Mucosa of rectum (tissue), 2 donors: ENCODE results near the gene C2CD3.

Experiments used
- H3K27ac ChIP-seq, 2 donors: one replicate each; pipeline ENCODE4 v1.7.0; 2013; ENCODE audit warnings: inconsistent platforms in 2 of 2, low read depth in 2 of 2, low read length in 2 of 2
- H3K27me3 ChIP-seq, 2 donors: one replicate each; pipeline ENCODE4 v1.7.0; 2013; ENCODE audit warnings: low read length in 2 of 2; ENCODE audit not compliant: control insufficient read depth in 2 of 2, insufficient read depth in 2 of 2
- H3K36me3 ChIP-seq, 2 donors: one replicate each; pipeline ENCODE4 v1.7.0; 2013; ENCODE audit warnings: low read length in 2 of 2; ENCODE audit not compliant: control insufficient read depth in 2 of 2, insufficient read depth in 2 of 2
- H3K4me1 ChIP-seq, 2 donors: one replicate each; pipeline ENCODE4 v1.7.0; 2013; ENCODE audit warnings: low read length in 2 of 2, mild to moderate bottlenecking in 1 of 2; ENCODE audit not compliant: control insufficient read depth in 2 of 2, insufficient read depth in 2 of 2
- H3K4me3 ChIP-seq, 2 donors: one replicate each; pipeline ENCODE4 v1.7.0; 2013; ENCODE audit warnings: low read length in 2 of 2
- H3K9ac ChIP-seq, 2 donors: one replicate each; pipeline ENCODE4 v1.7.0; 2013; ENCODE audit warnings: low read length in 2 of 2, low read depth in 1 of 2, mild to moderate bottlenecking in 1 of 2
- H3K9me3 ChIP-seq, 2 donors: one replicate each; pipeline ENCODE4 v1.7.0; 2013; ENCODE audit warnings: low read length in 2 of 2; ENCODE audit not compliant: control insufficient read depth in 2 of 2
- donor health status: healthy.
- donor health status: Normal muscosa, but diverticular disease.

Gene C2CD3

GRCh38 chr11:74008373-74009229 is 162.2 kb downstream of the C2CD3 start, which contains the start of gene UCP3:
UCP3 (minus strand) TSS chr11:74009085; CDS start chr11:74007042, 2,043 bp downstream.
- no peak within 1 kb of the TSS for H3K9ac ChIP-seq
- no peak within 1 kb of the TSS for H3K4me3 ChIP-seq
- H3K4me1 ChIP-seq, result peaks cover 0 to 2% of the 10 kb centered on the region in 2 donors
- no peak within 1 kb of the TSS for H3K27ac ChIP-seq
- H3K36me3 ChIP-seq, result peaks cover 2 to 7% of the 10 kb centered on the region in 2 donors
- no peaks in the 10 kb centered on the region for H3K27me3 ChIP-seq
- H3K9me3 ChIP-seq, result no peaks in the 10 kb centered on the region

GRCh38 chr11:74007691-74008372 is 163.0 kb downstream of the C2CD3 start:
- no peak overlapping the region for H3K4me3 ChIP-seq
- H3K27me3 ChIP-seq, result no peaks in the 10 kb centered on the region
- no peak overlapping the region for H3K27ac ChIP-seq
- peaks cover 5 to 7% of the 10 kb centered on the region in 2 donors for H3K36me3 ChIP-seq
- H3K9ac ChIP-seq, result no peak overlapping the region
- H3K4me1 ChIP-seq, result peaks cover 0 to 2% of the 10 kb centered on the region in 2 donors
- H3K9me3 ChIP-seq, result no peaks in the 10 kb centered on the region

- no peaks in the 10 kb centered on the region for H3K27me3 ChIP-seq
- no peaks in the 10 kb centered on the region for H3K9me3 ChIP-seq
- H3K4me3 ChIP-seq, result no peak overlapping the region
- peaks cover 7 to 9% of the 10 kb centered on the region in 2 donors for H3K36me3 ChIP-seq
- no peak overlapping the region for H3K27ac ChIP-seq
- peaks cover 0 to 2% of the 10 kb centered on the region in 2 donors for H3K4me1 ChIP-seq
- no peak overlapping the region for H3K9ac ChIP-seq
Measured at GRCh38 chr11:74006743-74007304, 164.0 kb downstream of the C2CD3 start.

- H3K4me3 ChIP-seq, result no peak overlapping the region
- H3K36me3 ChIP-seq, result peaks cover 7 to 12% of the 10 kb centered on the region in 2 donors
Measured at GRCh38 chr11:74005721-74006517, 164.9 kb downstream of the C2CD3 start.

GRCh38 chr11:74004759-74005615 is 165.8 kb downstream of the C2CD3 start:
- no peaks in the 10 kb centered on the region for H3K27me3 ChIP-seq
- peaks cover 7 to 12% of the 10 kb centered on the region in 2 donors for H3K36me3 ChIP-seq
- no peak overlapping the region for H3K4me3 ChIP-seq
- peaks cover 0 to 2% of the 10 kb centered on the region in 2 donors for H3K4me1 ChIP-seq
- H3K9me3 ChIP-seq, result no peaks in the 10 kb centered on the region
- H3K9ac ChIP-seq, result no peak overlapping the region
- no peak overlapping the region for H3K27ac ChIP-seq

More at GRCh38 chr11:74005721-74006517, 164.9 kb downstream of the C2CD3 start:
- Histone ChIP-seq H3K9me3 (no peaks in the 10 kb centered on the region), H3K9ac (no peak overlapping the region), H3K4me1 (peaks cover 0 to 2% of the 10 kb centered on the region in 2 donors), H3K27me3 (no peaks in the 10 kb centered on the region), H3K27ac (no peak overlapping the region)

GRCh38 chr11:74004046-74004695 is 166.6 kb downstream of the C2CD3 start:
- no peak overlapping the region for H3K9ac ChIP-seq
- H3K27ac ChIP-seq, result no peak overlapping the region
- peaks cover 0 to 1% of the 10 kb centered on the region in 2 donors for H3K4me1 ChIP-seq
- H3K4me3 ChIP-seq, result no peak overlapping the region
- H3K27me3 ChIP-seq, result no peaks in the 10 kb centered on the region
- no peaks in the 10 kb centered on the region for H3K9me3 ChIP-seq
- peaks cover 7 to 12% of the 10 kb centered on the region in 2 donors for H3K36me3 ChIP-seq

DNA sequence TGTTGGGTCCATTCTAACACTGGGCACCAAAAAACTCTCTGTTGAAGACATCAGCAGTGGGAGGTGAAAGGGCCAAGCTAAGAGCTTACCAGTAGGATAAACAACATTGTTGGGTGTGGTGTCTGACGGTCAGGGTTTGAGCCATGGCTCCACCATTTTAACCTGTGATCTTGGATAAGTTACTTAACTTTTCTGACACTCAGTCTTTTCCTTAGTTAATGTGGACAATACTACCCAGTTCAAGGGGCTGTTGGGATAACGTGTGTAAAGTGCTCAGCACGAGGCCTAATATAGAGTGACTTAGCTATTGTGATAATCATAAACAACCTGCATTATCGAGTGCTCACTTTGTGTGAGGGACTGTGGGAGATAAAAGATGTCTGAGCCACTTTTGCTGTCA is 168.0 kb downstream of the C2CD3 start:
- H3K9me3 ChIP-seq, result no peaks in the 10 kb centered on the region
- H3K4me1 ChIP-seq, result no peaks in the 10 kb centered on the region
- H3K36me3 ChIP-seq, result peaks cover 7 to 12% of the 10 kb centered on the region in 2 donors
- H3K9ac ChIP-seq, result no peak overlapping the region
- H3K4me3 ChIP-seq, result no peak overlapping the region
- no peak overlapping the region for H3K27ac ChIP-seq
- no peaks in the 10 kb centered on the region for H3K27me3 ChIP-seq

- no peak overlapping the region for H3K4me3 ChIP-seq
- H3K36me3 ChIP-seq, result peaks cover 7 to 12% of the 10 kb centered on the region in 2 donors
- H3K27ac ChIP-seq, result no peak overlapping the region
- no peaks in the 10 kb centered on the region for H3K4me1 ChIP-seq
- H3K27me3 ChIP-seq, result no peaks in the 10 kb centered on the region
- H3K9ac ChIP-seq, result no peak overlapping the region
- no peaks in the 10 kb centered on the region for H3K9me3 ChIP-seq
Measured at GRCh38 chr11:74001822-74002286, 168.9 kb downstream of the C2CD3 start.
